NCI-H2107 treated with DMSO at 0.1 percent for 48 hours (cell line): ENCODE data around the gene C9orf72.

Experiments
- DNase-seq: peaks from one replicate; lab custom pipeline; 2025; ENCODE audit not compliant: unreplicated experiment; lab: John Stamatoyannopoulos, UW

The C9orf72 gene

DNA sequence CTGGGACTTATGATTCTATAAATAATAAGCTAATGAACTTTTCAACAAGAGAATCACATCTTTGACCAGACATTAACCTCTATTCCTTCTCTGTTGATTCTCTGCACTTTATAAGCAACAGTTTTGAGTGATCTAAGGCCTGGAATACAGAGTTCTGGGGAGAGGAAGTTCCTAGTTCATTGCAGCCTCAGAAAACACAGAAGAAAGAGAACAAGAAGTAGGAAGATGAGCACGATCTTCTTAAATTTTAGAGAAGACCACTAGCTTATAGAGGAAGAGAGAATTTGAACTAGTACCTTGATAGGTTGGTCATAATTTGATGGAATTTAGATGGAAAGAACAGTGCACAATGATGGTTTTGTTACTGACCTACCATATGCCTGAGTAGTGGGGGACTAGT is 8.5 kb upstream of the C9orf72 start:
- no peak for DNase-seq

DNA sequence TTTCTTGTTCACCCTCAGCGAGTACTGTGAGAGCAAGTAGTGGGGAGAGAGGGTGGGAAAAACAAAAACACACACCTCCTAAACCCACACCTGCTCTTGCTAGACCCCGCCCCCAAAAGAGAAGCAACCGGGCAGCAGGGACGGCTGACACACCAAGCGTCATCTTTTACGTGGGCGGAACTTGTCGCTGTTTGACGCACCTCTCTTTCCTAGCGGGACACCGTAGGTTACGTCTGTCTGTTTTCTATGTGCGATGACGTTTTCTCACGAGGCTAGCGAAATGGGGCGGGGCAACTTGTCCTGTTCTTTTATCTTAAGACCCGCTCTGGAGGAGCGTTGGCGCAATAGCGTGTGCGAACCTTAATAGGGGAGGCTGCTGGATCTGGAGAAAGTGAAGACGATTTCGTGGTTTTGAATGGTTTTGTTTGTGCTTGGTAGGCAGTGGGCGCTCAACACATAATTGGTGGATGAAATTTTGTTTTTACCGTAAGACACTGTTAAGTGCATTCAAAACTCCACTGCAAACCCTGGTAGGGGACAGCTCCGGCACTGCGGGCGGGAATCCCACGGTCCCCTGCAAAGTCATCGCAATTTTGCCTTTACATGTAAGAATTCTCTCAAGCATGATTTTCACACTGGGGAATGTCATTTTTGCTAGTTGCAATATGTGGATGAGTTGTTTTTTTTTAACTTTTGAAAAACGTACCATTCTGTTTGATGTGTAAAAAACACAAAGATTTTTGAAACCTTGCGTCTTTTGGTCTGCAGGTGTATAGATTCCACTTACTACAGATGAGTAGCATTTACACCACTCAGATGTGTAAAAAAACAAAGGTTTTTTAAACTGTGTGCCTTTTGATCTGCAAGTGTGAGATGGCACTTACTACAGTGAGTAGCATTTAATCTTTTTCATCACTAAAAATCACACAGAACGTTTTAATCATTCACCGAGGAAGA is 631 bp upstream of the C9orf72 start:
- DNase-seq, result peak; percentile 96

DNA sequence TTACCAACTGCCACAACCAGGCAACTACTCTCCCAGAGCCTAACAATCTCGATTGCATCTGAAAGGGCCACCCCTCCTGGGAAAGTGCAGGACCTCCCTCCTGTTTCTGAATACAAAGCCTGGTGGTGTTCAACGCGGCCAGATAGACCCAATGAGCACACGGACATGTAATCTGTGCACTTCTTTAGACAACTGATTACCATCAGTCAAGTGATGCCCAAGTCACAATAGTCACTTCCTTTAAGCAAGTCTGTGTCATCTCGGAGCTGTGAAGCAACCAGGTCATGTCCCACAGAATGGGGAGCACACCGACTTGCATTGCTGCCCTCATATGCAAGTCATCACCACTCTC is 739 bp downstream of the C9orf72 start:
- DNase-seq, result peak; percentile 21

DNA sequence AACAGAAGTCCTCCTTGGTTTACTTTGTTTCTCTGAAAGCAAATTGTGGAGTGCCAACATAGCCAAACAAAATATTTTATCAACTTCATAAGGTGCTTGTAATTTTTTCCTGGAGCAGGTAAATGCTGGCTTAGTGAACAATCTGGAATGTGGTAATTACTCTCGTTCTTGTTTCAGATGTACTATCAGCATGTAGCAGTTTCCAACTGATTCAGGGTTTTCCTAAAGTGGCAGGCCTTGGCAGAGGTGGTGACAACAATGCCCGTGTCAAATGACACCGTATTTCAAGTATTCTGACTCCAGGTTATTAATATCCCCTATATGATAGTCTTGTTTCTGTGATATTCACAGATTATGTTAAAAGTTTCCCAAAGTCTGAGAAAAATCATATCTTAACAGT is 1.2 kb downstream of the C9orf72 start:
- DNase-seq, result peak; percentile 29

DNA sequence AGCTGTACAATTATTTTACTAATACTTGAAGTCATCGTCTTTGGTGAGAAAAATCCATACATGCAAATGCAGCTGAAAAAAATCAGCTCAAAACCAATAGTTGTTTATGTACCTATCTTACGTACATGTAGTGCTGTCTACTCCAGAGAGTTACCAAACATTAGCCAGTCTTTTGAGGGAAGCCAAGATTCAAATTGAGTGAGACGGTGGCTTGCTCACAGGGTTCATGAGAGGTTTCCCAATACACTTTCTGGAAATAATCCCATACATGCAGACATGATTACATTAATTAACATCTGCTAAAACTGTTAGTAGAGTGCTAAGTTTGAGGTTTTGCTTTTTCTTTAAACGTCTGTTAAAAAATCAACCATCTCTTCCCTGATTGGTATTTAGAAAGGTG is 2.3 kb downstream of the C9orf72 start:
- no peak for DNase-seq

DNA sequence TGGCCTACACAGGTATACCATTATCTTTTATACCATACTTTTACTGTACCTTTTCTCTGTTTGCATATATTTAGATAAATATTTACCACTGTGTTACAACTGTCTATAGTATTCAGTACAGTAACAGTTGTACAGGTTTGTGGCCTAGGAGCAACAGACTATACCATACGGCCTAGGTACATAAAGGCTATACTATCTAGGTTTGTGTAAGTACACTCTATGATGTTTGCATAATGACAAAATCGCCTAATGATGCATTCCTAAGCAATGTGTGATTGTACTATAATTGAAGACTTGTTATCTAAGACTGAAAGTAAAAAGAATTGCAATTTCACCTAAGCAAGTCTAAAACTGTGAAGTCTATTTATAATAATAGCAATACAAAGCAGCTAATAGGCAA is 3.9 kb downstream of the C9orf72 start:
- DNase-seq, result no peak

DNA sequence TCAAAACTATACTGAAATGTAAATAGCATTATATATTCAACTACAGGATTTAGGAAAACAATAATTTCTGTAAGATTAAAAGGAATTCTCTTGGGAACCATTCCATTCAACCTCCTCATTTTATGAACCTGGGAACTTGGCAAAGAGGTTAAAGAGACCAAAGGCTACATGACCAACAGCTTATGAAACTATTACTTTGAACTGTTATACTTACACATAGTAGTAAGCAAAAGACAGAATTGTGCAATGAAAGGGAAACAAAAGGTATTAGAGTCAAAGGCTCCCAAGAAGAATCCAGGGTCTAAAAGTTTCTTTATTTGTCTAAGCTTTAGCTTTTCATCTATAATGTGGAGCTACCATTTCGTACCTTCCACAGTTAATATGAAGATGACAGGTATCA is 7.2 kb downstream of the C9orf72 start:
- DNase-seq, result no peak

DNA sequence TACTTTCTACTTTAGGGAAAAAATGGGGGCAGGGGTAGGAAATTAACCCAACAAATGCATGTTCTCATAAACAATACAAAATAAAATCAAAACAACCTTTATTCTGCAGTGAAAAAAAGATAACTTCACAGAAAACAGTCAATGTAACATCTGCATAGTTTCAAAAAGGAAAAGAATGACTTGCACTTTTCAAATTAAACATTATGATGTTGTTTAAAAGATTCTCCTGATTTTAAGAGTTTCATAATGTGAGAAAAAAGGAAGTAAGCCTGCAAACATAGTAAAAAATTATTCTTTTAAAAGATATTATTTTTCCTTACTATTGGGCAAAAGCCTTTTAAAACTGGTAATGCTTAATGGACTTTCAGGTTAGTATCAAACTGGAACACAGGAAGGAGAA is 7.6 kb downstream of the C9orf72 start:
- no peak for DNase-seq

DNA sequence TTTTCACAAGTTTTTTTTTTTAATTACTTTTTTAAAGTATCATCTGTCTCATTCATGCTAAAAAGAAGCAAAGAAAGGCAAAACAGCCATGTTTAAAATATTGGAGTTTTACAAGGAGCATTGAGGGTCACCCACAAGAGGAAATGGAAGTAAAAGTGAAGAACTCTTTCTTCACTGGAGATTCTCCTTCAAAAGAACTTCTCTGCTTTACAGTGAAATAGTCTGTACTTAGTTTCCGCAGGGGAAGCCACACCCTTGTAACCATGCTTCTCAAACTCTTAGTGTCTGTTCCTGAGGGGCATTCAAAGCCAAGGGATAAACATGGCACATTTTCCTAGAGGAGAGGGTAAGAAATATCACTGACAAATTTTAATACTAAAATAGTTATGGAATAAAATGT is 8.6 kb downstream of the C9orf72 start:
- no peak for DNase-seq

DNA sequence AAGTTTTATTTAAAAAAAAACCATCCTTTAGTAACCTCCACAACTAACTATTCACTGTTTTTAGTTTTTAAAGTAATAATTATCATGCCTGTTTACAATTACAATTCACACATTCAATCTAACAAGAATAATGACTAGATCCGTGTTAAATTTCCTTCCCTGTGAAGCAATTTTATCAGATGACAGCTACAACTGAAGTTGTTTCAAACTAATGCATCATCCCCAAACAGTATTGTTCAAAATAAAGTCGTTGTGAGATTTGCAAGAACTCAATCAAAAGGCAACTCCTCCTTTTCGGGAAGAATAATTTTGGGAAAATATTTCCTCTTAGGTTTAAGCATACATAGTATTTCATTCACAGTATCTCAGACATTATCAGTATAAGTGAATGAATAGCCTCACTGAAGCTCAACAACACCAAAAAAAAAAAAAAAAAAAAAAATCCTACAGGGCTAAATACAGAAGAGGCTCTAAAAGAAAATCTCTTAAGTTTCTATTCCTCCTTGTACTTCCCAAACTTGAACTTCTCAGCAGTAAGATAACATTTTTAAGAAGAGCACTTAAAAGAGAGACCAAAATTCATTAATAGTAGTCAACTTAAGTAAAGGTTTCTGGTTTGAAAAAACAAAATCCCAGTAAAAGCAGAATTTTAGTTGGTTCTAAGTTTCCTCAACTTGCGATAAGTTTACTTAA is 9.4 kb downstream of the C9orf72 start:
- DNase-seq, result no peak

DNA sequence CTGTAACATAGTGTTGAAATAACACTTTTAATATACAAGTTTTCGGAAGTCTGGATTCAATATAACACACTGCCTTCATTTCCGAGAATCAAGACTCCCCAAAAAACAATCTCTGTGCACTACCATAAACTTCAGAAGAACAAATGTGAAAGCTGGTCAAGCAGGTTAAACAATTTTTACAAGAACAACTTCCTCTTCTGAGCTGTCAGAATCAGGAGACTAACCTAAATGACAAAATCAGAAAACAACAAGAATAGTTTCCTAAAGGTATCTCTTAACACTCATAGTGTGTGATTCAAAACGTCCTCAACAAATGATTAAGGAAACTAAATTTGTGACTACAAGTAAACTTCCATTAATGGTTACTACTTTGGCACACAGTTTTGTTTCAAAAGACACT is 11.6 kb downstream of the C9orf72 start:
- no peak for DNase-seq

DNA sequence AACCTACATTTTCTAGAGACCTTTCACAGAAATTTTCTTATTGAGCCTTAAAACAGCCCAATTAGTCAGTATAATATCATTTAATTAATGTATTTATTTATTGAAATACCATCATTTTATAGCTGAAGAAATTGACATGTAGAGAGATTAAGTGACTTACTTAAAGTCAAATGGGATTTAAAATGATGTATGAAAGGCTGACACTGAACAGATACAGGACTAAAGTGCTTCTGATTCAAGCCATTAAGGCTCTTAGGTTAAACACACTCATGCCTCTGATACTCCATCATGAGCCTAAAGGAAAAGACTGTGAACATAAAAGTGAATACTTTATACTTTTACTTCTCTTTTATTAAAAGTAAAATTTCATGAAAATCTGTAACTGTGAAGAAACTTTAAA is 12.8 kb downstream of the C9orf72 start:
- DNase-seq, result no peak

DNA sequence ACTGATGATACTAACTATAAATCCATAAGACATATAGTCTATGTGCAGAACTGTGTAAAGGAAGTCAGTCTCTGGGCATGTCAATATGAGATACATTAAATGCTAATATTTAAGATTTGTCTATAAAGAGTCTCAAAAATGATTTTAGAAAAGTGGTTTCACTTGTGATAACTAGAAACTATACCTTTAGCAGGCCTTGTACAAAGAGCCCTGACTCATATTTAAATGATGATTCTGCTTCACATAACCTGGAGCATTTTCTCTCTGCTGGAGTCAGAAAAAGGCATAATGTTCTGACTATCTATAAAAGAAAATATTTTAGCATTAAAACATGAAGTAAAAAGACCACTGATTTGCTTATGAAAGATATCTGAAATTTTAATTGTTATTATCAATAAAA is 15.0 kb downstream of the C9orf72 start:
- no peak for DNase-seq

DNA sequence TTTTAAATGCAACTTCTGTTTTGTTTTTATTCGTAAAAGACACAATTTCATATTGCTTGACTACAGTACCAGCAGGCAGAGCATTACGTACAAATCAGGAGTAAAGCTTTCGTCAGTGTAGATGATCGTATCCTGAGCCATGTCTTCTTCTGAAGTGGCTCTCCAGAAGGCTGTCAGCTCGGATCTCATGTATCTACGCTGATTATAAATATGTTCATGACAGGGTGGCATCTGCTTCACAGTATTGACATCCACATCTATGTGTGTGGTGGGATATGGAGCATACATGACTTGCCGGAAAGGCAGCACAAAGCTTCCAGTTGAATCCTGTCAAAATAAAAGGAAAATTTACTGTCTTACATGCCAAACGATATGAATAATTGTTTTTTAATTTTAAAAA is 16.8 kb downstream of the C9orf72 start:
- DNase-seq, result no peak

DNA sequence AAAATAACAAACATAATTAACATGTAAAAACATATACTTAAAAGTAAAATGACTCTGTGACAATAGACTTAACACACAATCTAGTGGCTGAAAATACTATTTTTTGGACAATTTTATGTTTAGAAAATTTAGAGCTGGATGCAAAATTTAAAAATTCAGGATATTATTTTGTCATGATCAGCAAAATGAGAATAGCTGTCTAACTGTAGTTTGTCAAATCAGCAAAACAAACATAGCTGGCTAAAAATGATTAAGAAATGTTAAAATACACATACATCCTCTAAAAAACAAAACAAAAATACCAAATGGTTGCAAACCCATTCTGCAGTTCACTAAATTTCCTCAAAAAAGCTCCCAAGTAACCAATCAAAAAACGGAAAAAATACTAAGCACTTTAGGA is 18.6 kb downstream of the C9orf72 start:
- DNase-seq, result no peak

DNA sequence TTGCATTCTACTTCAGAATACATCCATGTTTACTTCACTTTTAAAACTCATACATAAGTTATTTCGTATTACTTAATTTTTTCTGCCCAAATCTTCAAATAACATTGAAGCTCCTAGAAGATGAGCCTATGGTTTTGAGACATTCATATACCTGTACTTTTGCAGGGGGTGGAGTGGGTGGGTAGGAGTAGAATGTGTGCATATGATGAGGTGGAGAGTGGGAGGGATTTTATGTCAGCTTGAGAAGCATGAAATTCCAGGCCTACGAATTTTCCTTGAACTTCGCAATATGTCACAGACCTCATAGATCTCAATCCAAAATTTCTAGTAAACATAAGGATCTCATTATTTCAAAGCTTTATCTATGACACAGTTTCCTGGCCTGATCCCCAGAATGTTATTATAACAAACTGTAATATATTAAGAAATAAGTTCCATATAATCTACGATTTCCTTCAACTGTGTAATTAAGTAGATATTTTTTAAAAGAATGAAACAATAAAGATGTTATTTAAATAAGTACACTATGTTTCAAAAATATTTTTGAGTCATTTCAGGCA is 24.0 kb downstream of the C9orf72 start:
- DNase-seq, result no peak

DNA sequence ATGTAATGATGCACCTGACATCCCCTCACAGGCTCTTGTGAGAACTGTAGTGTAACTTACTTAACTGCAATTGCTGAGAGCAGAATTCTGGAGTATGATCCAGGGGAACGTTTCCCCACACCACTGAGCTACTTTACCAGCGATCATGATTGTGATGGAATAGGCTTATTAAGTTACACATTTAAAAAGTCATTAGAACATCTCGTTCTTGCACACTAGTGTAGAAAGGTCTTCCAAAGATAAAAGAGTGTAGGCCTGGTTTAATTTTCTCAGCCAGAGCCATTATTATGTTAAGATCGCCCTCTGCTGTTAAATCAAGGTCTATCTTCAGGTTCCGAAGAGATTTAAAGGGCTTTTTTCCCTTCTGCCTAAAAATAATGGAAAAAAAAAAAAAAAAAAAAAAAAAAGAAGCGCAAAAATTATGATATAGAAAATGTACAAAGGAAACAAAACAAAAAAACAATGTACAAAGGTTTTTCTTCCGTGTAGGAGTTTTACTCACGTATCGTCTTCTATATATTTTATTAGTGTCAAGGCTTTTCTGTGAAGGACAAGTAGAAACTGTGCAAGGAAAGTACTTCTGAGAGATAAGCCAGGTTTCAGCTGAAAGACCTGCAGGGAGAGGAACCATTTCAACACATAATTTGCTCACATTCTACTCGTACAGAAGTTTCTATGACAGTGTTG is 25.1 kb downstream of the C9orf72 start:
- no peak for DNase-seq

DNA sequence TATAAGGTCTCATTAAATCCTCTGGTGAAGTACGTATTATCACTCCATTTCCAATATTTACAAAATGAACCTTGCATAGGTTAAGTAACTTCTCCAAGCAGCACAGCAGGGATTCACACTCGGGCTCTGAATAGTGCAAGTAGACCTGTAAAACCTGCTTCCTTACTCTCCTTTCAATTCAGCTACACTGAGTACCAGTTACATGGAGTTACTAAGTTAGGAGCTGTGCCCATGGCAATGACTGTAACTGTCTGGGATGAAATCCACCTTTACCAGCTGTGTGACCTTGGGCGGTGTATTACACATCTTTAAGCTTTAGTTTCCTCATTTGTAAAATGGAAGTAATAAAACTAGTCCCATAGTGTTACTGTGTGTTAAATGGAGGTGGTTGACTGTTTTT is 27.8 kb downstream of the C9orf72 start:
- no peak for DNase-seq

DNA sequence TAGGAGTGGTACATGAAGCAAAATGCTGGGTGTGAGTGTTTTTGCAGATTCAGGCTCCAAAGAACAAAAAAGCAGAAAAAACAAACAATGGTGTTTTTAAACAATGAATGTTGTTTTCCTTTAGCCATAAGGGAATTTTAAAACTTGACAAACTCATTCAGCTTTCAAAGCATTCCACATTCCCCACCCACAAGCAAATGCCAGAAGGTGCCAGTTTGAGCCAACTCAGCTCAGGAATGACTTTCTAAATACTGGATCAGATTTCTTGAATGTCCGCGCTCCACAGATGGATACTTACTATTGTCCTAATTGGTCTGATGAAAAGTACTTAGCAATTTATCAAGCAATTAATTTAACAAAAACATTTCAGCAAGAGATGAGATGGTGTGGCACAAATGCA is 30.8 kb downstream of the C9orf72 start:
- DNase-seq, result no peak

DNA sequence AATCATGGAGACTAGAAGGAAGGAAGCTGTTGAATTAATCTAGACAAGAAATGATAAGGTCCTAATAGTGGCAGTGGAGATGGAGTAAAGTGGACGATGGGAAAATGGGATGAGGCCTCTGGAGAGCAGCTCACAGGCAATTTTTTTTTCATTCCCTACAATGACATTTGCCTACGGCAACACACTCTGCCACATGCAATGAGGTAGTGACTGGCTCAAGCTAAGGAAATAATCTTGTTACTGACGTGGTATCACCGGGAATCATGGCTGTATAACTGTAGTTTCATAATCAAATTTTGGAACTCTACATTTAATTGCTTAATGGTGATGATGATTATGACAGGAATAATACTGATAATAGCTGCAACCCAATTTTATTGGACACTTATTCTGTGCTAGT is 31.5 kb downstream of the C9orf72 start:
- no peak for DNase-seq

DNA sequence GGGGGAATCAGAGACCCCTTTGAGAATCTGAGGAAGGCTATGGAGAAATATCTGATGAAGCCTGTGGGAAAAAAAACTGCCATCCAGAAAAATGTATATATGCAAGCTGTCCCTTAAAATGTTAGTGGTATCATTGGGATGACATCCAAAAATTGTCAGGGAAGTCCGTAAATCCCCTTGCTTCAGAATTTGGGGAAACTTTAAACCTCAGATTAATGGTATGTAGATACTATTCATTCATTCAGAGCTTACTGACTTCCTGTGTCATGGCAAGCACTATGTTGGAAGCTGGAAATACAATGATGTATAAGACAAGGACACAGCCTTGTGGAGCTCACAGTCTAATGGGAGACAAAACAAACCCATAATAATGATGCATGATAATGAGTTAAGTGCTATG is 32.8 kb downstream of the C9orf72 start:
- DNase-seq, result no peak
